MM.1S (cell line): Measurements from ENCODE around the gene SLC37A2.

Source experiments
- EZH2 ChIP-seq: fragments of 300-600 bp; sonication (generic); optimal IDR thresholded peaks from 2 replicates; pipeline ENCODE3; 2017; ENCODE audit warnings: low read depth, mild to moderate bottlenecking, antibody characterized with exemption, low read length, mixed read lengths
- TF ChIP-seq, protein P1 (sequence below): fragments of 300-600 bp; sonication (generic); IDR thresholded peaks from 2 replicates; pipeline ENCODE4 v1.5.1; 2016; ENCODE audit warnings: antibody characterized with exemption, low read length, mixed read lengths

DNA sequence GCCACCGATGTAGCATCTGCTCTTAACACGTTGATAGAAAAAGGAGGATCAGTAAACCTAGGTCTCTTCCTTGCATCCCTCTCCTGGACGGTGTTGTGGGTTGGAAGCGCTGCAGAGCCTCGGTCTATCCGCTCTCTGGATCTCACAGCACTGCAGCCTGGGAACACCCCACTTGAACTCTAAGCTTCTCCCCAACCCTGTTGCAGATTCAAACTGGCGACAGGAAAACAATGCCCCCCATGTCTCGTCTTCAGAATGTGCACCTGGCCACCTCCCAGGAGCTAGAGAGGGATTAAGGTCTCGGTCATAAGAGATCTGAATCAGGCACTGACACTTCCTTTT lies 47.9 kb downstream of the SLC37A2 start:
- TF ChIP-seq, protein P1, sequence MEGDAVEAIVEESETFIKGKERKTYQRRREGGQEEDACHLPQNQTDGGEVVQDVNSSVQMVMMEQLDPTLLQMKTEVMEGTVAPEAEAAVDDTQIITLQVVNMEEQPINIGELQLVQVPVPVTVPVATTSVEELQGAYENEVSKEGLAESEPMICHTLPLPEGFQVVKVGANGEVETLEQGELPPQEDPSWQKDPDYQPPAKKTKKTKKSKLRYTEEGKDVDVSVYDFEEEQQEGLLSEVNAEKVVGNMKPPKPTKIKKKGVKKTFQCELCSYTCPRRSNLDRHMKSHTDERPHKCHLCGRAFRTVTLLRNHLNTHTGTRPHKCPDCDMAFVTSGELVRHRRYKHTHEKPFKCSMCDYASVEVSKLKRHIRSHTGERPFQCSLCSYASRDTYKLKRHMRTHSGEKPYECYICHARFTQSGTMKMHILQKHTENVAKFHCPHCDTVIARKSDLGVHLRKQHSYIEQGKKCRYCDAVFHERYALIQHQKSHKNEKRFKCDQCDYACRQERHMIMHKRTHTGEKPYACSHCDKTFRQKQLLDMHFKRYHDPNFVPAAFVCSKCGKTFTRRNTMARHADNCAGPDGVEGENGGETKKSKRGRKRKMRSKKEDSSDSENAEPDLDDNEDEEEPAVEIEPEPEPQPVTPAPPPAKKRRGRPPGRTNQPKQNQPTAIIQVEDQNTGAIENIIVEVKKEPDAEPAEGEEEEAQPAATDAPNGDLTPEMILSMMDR = no peak
- no peak for TF ChIP-seq EZH2
